Adipocyte (in vitro differentiated cells): ENCODE results near the gene ITSN1.
A peak's percentile ranks its signal among the peaks of the same experiment; 100 is the strongest.

Experiments
- DNase-seq: peaks from one replicate; pipeline ENCODE4 v3.0.0-alpha.2; 2015; ENCODE audit warnings: low read depth
- H3K27me3 ChIP-seq: replicated peaks from 2 replicates; pipeline ENCODE4 v1.7.0; 2013; ENCODE audit warnings: mild to moderate bottlenecking, low read length, moderate library complexity; ENCODE audit not compliant: control insufficient read depth, insufficient read depth
- H3K36me3 ChIP-seq: 2 replicates; pipeline ENCODE4 v1.7.0; 2013; ENCODE audit warnings: low read length, mild to moderate bottlenecking, moderate library complexity; ENCODE audit not compliant: control insufficient read depth, insufficient read depth, severe bottlenecking
- H3K4me1 ChIP-seq: 2 replicates; pipeline ENCODE4 v1.7.0; 2013; ENCODE audit warnings: mild to moderate bottlenecking, low read length, moderate library complexity; ENCODE audit not compliant: control insufficient read depth, insufficient read depth
- H3K4me3 ChIP-seq: 2 replicates; pipeline ENCODE4 v1.7.0; 2013; ENCODE audit warnings: mild to moderate bottlenecking, low read length, moderate library complexity
- H3K9ac ChIP-seq: 2 replicates; pipeline ENCODE4 v1.7.0; 2013; ENCODE audit warnings: mild to moderate bottlenecking, low read length, moderate library complexity
- H3K9me3 ChIP-seq: 2 replicates; pipeline ENCODE4 v1.7.0; 2013; ENCODE audit warnings: mild to moderate bottlenecking, low read length, moderate library complexity; ENCODE audit not compliant: control insufficient read depth

Gene ITSN1

GRCh38 chr21:33942426-33942825 is 300.1 kb downstream of the ITSN1 start:
- Histone ChIP-seq H3K9ac (no peak overlapping the region), H3K4me3 (no peak overlapping the region), H3K4me1 (peaks cover 5% of the 10 kb centered on the region), H3K27me3 (no peaks in the 10 kb centered on the region), H3K36me3 (no peaks in the 10 kb centered on the region), H3K9me3 (peaks cover 4% of the 10 kb centered on the region)
- DNase-seq = no peak

- Histone ChIP-seq H3K4me3 (no peak overlapping the region), H3K9ac (no peak overlapping the region), H3K4me1 (peaks cover 12% of the 10 kb centered on the region), H3K27me3 (no peaks in the 10 kb centered on the region), H3K9me3 (peaks cover 4% of the 10 kb centered on the region), H3K36me3 (no peaks in the 10 kb centered on the region)
- no peak for DNase-seq
Measured at GRCh38 chr21:33943293-33943692, 301.0 kb downstream of the ITSN1 start.

- no peak for DNase-seq
- Histone ChIP-seq H3K9me3 (peaks cover 4% of the 10 kb centered on the region), H3K4me1 (peaks cover 16% of the 10 kb centered on the region), H3K36me3 (no peaks in the 10 kb centered on the region), H3K4me3 (no peak overlapping the region), H3K9ac (no peak overlapping the region), H3K27me3 (no peaks in the 10 kb centered on the region)
Measured at GRCh38 chr21:33944185-33944763, 302.0 kb downstream of the ITSN1 start.

- Histone ChIP-seq H3K9ac (no peak overlapping the region), H3K36me3 (no peaks in the 10 kb centered on the region), H3K9me3 (peaks cover 4% of the 10 kb centered on the region), H3K4me1 (peaks cover 16% of the 10 kb centered on the region), H3K27me3 (no peaks in the 10 kb centered on the region), H3K4me3 (no peak overlapping the region)
- DNase-seq = no peak
Measured at GRCh38 chr21:33945652-33946270, 303.5 kb downstream of the ITSN1 start.

GRCh38 chr21:33947451-33948095 is 305.3 kb downstream of the ITSN1 start:
- peak overlapping the region; percentile 77 for H3K4me3 ChIP-seq
- H3K36me3 ChIP-seq = no peaks in the 10 kb centered on the region
- peak overlapping the region; percentile 76 for H3K9ac ChIP-seq
- H3K4me1 ChIP-seq = peaks cover 30% of the 10 kb centered on the region
- peak; percentile 97 for DNase-seq
- H3K9me3 ChIP-seq = peaks cover 4% of the 10 kb centered on the region
- no peaks in the 10 kb centered on the region for H3K27me3 ChIP-seq

- Histone ChIP-seq H3K4me3 (peak overlapping the region; percentile 77), H3K9me3 (peaks cover 4% of the 10 kb centered on the region), H3K9ac (peak overlapping the region; percentile 76), H3K4me1 (peaks cover 30% of the 10 kb centered on the region), H3K27me3 (no peaks in the 10 kb centered on the region), H3K36me3 (no peaks in the 10 kb centered on the region)
- DNase-seq = no peak
Measured at GRCh38 chr21:33948096-33948950, 306.0 kb downstream of the ITSN1 start.

GRCh38 chr21:33948951-33949444 is 306.7 kb downstream of the ITSN1 start:
- Histone ChIP-seq H3K4me3 (no peak overlapping the region), H3K27me3 (no peaks in the 10 kb centered on the region), H3K36me3 (no peaks in the 10 kb centered on the region), H3K9ac (no peak overlapping the region), H3K4me1 (peaks cover 30% of the 10 kb centered on the region), H3K9me3 (peaks cover 4% of the 10 kb centered on the region)
- no peak for DNase-seq
